ENCODE results near the gene AHI1.

DNA sequence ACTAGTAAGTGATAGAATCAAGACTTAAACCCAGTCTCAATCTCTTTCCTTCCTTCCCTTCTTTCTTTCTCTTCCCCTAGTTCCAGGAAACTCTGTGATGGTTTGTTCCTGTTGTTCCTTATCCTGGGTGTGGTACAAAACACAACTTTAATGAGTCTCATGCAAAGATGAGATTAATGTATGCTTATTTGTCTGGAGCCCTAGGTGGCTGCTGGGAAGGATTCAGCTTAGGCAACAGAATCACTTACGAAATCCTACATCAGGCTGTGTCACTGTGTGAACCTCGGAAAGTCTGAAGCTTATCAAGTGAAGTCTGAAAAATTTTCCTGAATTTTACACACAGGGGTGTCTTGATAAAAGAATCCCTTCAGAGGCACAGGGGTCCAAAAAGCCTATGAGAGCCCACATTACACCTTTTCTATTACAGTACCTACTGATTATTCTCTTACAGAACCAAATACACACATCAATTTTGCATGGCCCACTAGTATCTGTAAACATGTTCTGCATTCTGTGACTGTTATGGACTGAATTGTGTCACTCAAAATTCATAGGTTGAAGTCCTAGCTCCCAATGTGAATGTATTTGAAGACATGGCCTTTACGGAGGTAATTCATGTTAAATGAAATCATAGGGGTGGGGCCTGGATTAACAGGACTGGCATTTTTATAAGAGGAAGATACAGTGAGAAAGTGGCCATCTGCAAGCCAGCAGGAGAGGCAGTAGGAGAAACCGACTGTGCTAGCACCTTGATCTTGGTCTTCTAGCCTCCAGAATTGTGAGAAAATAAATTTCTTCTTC, 171.7 kb downstream of the AHI1 start:
- TF ChIP-seq, protein P1, sequence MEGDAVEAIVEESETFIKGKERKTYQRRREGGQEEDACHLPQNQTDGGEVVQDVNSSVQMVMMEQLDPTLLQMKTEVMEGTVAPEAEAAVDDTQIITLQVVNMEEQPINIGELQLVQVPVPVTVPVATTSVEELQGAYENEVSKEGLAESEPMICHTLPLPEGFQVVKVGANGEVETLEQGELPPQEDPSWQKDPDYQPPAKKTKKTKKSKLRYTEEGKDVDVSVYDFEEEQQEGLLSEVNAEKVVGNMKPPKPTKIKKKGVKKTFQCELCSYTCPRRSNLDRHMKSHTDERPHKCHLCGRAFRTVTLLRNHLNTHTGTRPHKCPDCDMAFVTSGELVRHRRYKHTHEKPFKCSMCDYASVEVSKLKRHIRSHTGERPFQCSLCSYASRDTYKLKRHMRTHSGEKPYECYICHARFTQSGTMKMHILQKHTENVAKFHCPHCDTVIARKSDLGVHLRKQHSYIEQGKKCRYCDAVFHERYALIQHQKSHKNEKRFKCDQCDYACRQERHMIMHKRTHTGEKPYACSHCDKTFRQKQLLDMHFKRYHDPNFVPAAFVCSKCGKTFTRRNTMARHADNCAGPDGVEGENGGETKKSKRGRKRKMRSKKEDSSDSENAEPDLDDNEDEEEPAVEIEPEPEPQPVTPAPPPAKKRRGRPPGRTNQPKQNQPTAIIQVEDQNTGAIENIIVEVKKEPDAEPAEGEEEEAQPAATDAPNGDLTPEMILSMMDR (IDR thresholded peaks at IDR 0.05) = no peak
- TF ChIP-seq POLR2A (IDR thresholded peaks at IDR 0.05) = no peak

Measured in heart left ventricle (tissue), 13 donors.